GM12865 (cell line): ENCODE measurements around the gene SELENOO.

Source experiments
- DNase-seq: peaks from one replicate; pipeline ENCODE4 v3.0.0; 2010; ENCODE audit warnings: low read depth
- H3K4me3 ChIP-seq: 2 replicates; pipeline ENCODE4 v1.5.1; 2011; ENCODE audit warnings: mild to moderate bottlenecking, low read depth, low read length, control low read depth
- TF ChIP-seq, protein P1 (sequence below): IDR thresholded peaks from 2 replicates; pipeline ENCODE4 v1.5.1; 2011; ENCODE audit warnings: low read length, control low read depth, low read depth, inconsistent platforms; ENCODE audit not compliant: insufficient read depth; ENCODE audit errors: missing control alignments

SELENOO gene

DNA sequence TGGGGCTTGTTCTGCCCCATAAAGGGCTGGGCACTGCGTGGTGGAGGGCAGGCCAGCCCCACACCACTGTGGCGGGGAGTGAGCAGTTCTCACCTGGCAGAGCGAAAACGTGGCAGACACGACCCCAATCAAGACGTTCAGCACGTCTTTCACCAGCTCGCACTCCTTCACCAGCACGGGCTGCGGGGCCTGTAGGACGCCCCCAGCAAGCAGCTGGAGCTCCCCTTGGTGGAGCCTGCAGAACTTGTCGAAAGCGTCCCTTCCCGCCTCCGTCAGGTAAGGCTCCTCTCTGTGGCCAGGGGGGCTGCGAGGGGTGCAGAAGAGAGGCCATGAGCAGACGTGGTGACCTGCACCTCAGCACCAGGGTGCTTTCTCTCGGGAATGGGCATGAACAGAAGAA lies 32.4 kb downstream of the SELENOO start:
- TF ChIP-seq, protein P1, sequence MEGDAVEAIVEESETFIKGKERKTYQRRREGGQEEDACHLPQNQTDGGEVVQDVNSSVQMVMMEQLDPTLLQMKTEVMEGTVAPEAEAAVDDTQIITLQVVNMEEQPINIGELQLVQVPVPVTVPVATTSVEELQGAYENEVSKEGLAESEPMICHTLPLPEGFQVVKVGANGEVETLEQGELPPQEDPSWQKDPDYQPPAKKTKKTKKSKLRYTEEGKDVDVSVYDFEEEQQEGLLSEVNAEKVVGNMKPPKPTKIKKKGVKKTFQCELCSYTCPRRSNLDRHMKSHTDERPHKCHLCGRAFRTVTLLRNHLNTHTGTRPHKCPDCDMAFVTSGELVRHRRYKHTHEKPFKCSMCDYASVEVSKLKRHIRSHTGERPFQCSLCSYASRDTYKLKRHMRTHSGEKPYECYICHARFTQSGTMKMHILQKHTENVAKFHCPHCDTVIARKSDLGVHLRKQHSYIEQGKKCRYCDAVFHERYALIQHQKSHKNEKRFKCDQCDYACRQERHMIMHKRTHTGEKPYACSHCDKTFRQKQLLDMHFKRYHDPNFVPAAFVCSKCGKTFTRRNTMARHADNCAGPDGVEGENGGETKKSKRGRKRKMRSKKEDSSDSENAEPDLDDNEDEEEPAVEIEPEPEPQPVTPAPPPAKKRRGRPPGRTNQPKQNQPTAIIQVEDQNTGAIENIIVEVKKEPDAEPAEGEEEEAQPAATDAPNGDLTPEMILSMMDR = no peak
- DNase-seq = no peak
- H3K4me3 ChIP-seq = no peak overlapping the region

DNA sequence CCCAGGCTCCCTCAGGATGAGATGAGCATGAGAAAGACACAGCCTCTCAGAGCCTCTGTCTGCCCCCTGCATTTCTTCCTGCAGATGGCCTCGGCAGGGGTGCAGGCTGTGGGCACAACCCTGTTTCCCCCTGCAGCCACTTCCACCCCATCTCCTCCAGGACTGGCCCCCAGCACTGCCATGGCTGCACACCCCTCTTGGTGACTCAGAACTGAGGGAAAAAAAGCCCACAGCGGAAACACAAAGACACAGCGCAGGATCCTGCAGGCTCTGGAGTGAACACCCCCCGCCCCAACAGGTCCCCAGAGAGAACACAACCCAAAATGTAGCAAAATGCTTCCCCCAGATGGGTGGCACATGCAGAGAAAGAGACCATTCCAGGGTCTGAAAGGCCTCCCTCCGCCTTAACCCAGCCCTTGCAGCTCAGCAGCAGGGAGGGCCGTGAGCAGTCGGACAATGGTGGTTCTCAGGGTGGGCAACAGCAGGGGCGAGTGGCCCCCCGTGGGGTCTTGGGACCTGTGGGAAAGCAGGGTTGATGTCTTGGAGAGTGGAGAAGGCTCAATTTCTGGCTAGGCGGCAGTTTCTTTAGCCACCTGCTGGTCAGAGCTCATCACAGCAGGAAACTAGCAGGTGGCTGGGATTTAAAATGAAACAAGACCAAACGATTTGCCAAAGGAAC lies 36.1 kb downstream of the SELENOO start:
- TF ChIP-seq, protein P1 = peak; percentile 48
- DNase-seq = peak; percentile 58
- H3K4me3 ChIP-seq = no peak overlapping the region

DNA sequence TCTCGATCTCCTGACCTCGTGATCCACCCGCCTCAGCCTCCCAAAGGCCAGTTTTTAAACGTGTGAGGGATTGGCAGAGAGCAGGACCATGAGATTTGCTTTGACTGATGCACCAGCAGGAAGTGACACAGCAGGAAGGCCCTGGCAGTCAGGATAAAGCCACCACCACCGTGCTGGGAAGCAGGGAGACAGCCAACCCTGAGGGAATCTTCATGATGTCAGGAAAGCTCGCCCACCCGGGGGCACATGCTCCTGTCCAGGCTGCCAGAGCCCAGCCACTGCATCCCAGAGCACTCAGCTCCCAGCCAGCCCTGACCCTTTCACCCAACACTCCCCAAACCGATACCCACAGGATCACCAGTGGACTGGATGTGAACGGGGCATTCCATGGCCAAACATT lies 37.9 kb downstream of the SELENOO start:
- TF ChIP-seq, protein P1 = no peak
- H3K4me3 ChIP-seq = no peak overlapping the region
- no peak for DNase-seq

DNA sequence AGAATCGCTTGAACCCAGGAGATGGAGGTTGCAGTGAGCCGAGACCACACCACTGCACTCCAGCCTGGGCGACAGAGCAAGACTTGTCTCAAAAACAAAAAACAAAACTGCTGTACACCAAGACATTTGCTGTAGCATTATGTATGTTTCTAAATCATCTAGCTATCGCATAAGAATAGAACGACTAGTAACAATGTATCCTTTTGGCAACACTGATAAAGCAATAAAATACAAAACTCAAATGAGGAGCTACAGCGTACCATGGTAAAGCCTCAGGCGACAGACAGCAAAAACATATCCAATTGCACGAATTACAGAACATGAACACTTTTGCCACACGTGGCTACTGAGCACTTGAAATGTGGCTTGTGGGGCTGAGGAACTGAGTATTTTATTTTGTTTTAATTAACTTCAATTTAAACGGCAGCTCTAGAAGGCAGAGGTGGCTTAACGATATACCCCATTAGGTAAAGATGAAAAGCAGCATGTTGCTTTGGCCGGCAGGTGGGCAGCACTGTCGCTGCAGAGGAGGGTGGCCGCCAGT lies 41.7 kb downstream of the SELENOO start:
- TF ChIP-seq, protein P1 = no peak
- H3K4me3 ChIP-seq = peak overlapping the region; percentile 53
- no peak for DNase-seq

DNA sequence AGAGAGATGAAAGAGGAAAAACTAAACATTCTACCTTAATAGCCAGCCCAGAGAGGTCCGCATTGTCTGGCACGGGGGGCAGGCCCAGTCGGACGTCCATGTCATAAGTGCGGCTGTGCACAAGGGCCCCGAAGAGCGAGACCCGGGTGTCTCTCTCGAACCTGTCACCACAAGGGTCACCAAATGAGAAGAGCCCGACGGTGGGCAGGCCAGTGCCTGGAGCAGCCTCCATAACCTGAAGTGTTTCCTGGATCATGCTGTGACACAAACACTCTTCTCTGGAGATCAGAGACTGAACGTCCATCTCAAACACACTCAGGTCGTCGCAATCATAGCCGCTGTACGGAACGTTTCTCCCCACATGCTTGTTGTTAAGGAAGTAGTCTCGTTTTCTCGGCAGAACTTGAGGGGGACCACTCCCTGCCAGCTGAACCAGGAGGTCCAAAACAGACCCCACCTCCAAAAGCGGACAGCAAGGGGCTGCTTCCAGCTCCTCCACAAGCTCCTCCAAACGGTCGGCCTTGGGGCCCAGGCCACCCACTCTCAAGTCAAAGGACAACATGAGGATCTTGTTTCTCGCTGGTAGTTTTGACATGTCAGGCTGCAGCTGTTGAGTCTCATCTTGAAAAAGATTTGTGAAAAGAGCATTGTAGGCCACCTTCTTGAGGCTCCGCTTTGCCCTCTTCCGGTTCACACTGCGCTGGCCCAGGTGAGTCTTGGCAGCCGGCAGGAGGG lies 43.0 kb downstream of the SELENOO start:
- peak overlapping the region; percentile 65 for H3K4me3 ChIP-seq
- TF ChIP-seq, protein P1 = no peak
- no peak for DNase-seq

DNA sequence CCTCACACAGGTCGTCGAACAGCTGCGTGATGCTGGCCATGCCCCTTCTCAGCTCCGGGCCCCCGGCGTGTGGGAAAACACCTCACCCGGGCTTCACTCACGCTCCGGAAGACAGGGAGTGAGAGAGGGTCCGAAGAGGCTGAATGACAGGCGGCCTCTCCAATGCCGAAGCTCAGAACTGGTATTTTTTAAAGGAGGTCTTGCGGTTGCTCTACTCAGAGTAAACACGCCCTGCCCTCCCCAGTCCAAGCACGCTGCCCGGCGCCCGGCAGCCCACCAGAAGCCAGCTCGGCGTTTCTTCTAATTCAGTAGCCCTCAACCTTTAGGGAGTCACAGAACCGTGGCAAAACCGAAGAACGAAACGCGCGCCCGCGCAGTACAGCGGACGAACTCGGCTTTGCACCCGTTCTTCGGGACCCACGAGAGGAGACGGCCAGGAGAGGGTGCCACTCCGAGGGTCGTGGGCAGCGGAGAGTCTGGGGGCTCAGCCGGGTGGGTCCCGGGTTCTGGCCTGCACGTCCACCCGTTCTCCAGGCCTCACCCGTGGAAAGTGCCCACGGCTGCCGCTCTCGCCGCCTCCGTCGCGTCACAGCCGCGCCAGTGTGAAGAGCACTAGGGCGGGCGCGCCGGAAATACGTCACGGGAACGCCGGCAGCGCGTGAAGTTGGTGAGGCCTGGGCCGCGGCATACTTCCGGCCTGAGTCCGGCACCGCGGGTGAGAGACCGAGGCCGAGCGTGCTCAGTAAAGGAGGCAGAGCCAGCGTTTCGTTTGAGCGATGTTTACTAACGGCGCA lies 43.8 kb downstream of the SELENOO start, which contains the start of gene TUBGCP6:
Gene TUBGCP6, minus strand, starts transcription at position 604 of the 794 bp plus-strand sequence. Its CDS starts 564 bp downstream, at position 40.
- peak within 1 kb of the TSS; percentile 65 for H3K4me3 ChIP-seq
- DNase-seq = peak; percentile 94
- TF ChIP-seq, protein P1 = peak; percentile 20
